Ovary (tissue), 9 donors: ENCODE measurements around the gene PLXNA3. TPM values are rescaled to one million over a fixed set of nuclear protein-coding genes. Genes with fewer than 3 reads are reported as not detected.

Source experiments
- DNase-seq, 5 donors: peaks; one replicate each; pipeline ENCODE4 v3.0.0-alpha.2; 2019 to 2020
- H3K27ac ChIP-seq, 2 donors: fragments of 200-600 bp; one replicate each; pipeline versions ENCODE4 v1.5.1 to v1.8.0; 2019 to 2022
- H3K27me3 ChIP-seq: fragments of 200-600 bp; one replicate; pipeline ENCODE4 v1.8.0; 2022
- H3K36me3 ChIP-seq: fragments of 200-600 bp; sonication (generic); one replicate; pipeline ENCODE4 v1.5.1; 2019
- H3K4me1 ChIP-seq: one replicate; pipeline ENCODE4 v1.8.1; 2013; ENCODE audit warnings: mild to moderate bottlenecking, moderate library complexity; ENCODE audit not compliant: insufficient read depth
- H3K4me3 ChIP-seq: fragments of 200-600 bp; sonication (generic); one replicate; pipeline ENCODE4 v1.5.1; 2017
- H3K9me3 ChIP-seq, 2 donors: fragments of 200-600 bp in 1 of 2; sonication (generic) in 1 of 2; one replicate each; pipeline versions ENCODE4 v1.5.1 to v1.8.1; 2013 to 2019; ENCODE audit warnings: mild to moderate bottlenecking in 1 of 2, moderate library complexity in 1 of 2
- EP300 ChIP-seq: sonication (generic); formaldehyde crosslinking; IDR thresholded peaks from one replicate; pipeline ENCODE4 v1.6.1; 2017; ENCODE audit warnings: antibody characterized with exemption
- POLR2A ChIP-seq: fragments of 450-650 bp; IDR thresholded peaks from one replicate; pipeline ENCODE4 v1.6.1; 2017; ENCODE audit warnings: antibody characterized with exemption, mild to moderate bottlenecking, moderate library complexity
- WGBS, 3 donors: extraction: QIAGEN DNeasy Blood & Tissue Kit in 1 of 3; methylation state at CpG; one replicate each; pipeline versions ENCODE4 v1.1.5 to v1.1.7; 2013 to 2017; 5-methylcytosine and 5-hydroxymethylcytosine counted together
- intact Hi-C, 4 donors: fragments of 100-400 bp; cut with DNase I; formaldehyde crosslinking; loops; one replicate each; pipeline versions ENCODE4 v1.11.0 to v1.15.1; 2022 to 2023
- polyA plus RNA-seq, 2 donors: library from polyadenylated mRNA; stranded (reverse); fragments of 200-250 nt in 1 of 2; fragments of 350-450 nt in 1 of 2; fragmentation: Illumina TruSeq in 1 of 2; extraction: RNeasy Lipid Tissue Mini Kit (QIAGEN cat#74804) in 1 of 2; gene quantifications; one replicate each; pipeline ENCODE4 v1.2.3, GENCODE V29; 2013 to 2014
- total RNA-seq, 7 donors: library from RNA; depleted of rRNA in 2 of 7; stranded (reverse); fragments of >200 nt in 2 of 7; fragmentation: NEBNext Ultra II Directional in 3 of 7; extraction: Animal tissue kit (Norgen Biotek cat#: 25700) in 3 of 7; gene quantifications; one replicate each; pipeline versions ENCODE4 v1.1.0 to v1.2.4, GENCODE V29; 2016 to 2023
- TF ChIP-seq, protein P1 (sequence below), 3 donors: fragments of 450-650 bp in 2 of 3; fragments of 200-600 bp in 1 of 3; IDR thresholded peaks; one replicate each; pipeline versions ENCODE4 v1.5.1 to v1.8.0; 2016 to 2022; ENCODE audit warnings: antibody characterized with exemption in 3 of 3, mild to moderate bottlenecking in 1 of 3
- donor health status: DM: no; HTN: no; CAD: no; lungs with moderate emphysema.
- donor health status: DM: no; HTN: no; CAD: no.
- donor health status: Bipolar disorder and iron deficiency.
- donor health status: DM: yes; HTN: yes; CAD: no.
- donor health status: DM: no; HTN: no; CAD: no.
- donor health status: DM: yes; HTN: yes; CAD: no.

PLXNA3 gene
- total and polyA plus RNA-seq, 9 donors = 9.5 to 118 (median 43.2) TPM

DNA sequence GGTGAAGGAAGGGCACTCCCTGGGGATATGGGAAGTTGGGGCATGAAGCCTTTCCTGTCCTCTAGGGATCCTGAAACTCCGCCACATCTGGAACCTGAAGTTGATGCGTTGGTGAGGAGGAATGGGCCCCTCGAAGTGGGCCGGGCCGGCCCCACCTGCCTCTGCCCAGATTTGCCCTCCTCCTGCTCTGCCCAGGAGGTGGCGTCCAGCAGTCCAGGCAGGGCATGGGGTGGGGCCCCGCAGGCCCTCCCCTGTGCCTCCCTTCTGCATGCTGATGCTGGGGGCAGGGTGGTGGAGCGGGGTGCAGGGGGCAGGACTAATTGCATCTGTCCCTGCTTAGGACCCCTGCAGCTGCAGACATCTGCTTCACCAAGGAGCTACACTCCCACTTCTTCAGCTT is 44.9 kb upstream of the PLXNA3 start:
- WGBS, 3 donors = 62 to 87% (median 81%) methylated on average over 8 of the region's 8 CpGs
- intact Hi-C loops = no loop called here

DNA sequence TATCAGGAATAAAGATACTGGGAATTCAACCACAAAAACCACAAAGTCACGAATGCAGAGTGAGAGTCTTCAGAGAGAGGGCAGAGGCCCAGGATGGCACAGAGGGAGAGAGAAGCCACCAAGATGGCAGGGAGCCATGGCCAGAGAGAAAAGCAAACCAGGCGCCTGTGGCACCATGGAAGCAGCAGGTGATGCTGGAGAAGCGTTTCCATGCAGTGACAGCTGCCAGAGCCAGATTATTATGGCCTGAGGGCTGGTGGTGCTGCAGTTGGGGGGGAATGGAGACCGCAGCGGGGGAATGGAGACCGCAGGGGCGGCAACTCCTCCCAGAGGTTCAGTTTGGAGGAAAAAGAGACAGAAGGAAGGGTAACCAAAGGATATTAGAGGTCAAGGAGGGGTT is 40.9 kb upstream of the PLXNA3 start:
- H3K27ac ChIP-seq = no peak overlapping the region
- no peak overlapping the region for H3K4me3 ChIP-seq
- TF ChIP-seq POLR2A (no peak), EP300 (no peak)
- TF ChIP-seq, protein P1, sequence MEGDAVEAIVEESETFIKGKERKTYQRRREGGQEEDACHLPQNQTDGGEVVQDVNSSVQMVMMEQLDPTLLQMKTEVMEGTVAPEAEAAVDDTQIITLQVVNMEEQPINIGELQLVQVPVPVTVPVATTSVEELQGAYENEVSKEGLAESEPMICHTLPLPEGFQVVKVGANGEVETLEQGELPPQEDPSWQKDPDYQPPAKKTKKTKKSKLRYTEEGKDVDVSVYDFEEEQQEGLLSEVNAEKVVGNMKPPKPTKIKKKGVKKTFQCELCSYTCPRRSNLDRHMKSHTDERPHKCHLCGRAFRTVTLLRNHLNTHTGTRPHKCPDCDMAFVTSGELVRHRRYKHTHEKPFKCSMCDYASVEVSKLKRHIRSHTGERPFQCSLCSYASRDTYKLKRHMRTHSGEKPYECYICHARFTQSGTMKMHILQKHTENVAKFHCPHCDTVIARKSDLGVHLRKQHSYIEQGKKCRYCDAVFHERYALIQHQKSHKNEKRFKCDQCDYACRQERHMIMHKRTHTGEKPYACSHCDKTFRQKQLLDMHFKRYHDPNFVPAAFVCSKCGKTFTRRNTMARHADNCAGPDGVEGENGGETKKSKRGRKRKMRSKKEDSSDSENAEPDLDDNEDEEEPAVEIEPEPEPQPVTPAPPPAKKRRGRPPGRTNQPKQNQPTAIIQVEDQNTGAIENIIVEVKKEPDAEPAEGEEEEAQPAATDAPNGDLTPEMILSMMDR (IDR thresholded peaks at IDR 0.05) = no peak
- intact Hi-C loops = no loop called here
- no peaks in the 10 kb centered on the region for H3K9me3 ChIP-seq
- H3K36me3 ChIP-seq = no peaks in the 10 kb centered on the region
- no peak for DNase-seq
- no peaks in the 10 kb centered on the region for H3K4me1 ChIP-seq
- no peaks in the 10 kb centered on the region for H3K27me3 ChIP-seq
- 66 to 71% (median 68%) methylated on average over 7 of the region's 7 CpGs for WGBS, 3 donors

More for the DNA sequence above, 44.9 kb upstream of the PLXNA3 start:
- no peaks in the 10 kb centered on the region for H3K27me3 ChIP-seq
- no peak for TF ChIP-seq POLR2A
- TF ChIP-seq EP300 = no peak
- TF ChIP-seq, protein P1 (IDR thresholded peaks at IDR 0.05) = no peak
- H3K27ac ChIP-seq = no peak overlapping the region
- H3K4me3 ChIP-seq = no peak overlapping the region
- DNase-seq = no peak
- H3K9me3 ChIP-seq = no peaks in the 10 kb centered on the region
- H3K36me3 ChIP-seq = no peaks in the 10 kb centered on the region
- no peaks in the 10 kb centered on the region for H3K4me1 ChIP-seq

DNA sequence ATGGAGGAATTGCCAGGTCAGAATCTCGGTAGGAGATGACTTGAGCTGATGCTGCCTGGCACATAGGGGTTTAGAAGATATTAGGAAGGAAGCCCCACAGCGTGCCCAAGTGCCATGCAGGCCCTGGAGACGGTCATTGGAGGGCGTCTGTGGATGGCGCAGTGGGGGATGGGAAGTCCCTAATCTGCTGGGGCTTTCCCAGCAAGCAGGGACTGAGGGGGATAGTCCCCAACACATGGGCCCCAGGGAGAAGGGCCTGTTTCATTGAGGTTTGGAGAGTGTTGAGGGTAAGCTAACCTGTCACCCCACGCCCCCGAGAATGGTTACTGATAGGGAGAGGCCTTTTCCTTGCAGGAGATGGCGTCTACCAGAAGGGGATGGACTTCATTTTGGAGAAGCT is 38.9 kb upstream of the PLXNA3 start:
- no peak overlapping the region for H3K27ac ChIP-seq

DNA sequence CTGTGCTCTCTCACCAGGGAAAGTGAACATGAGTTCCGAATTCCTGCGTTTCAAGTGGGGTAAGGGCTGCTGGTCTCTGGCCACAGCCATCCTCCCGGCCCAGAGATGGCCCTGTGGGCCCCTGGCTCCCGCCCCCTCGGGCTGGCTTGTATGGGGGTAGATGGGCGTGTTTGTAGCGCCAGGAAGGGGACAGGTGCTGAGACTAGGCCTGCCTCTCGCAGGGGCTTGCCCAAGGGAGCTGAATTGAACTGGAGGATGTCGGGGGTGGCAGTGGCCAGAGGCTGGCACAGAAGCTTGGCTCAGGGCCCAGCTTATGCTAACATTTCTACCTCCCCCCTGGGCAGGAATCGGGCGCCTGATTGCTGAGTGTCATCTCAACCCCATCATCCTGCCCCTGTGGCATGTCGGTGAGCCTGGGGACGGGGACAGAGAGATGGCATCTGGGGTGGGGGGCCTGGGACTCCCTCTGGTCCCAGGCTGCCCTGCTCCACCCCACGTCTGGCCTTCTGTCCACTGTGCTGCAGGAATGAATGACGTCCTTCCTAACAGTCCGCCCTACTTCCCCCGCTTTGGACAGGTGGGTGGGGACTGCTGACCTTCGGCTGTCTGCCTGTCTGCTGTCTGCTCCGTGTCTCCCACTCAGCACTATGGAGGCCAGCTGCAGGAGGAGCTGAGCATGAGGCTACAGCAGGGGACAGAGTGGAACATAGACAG is 38.2 kb upstream of the PLXNA3 start:
- Histone ChIP-seq H3K27ac (no peak overlapping the region), H3K27me3 (no peaks in the 10 kb centered on the region), H3K4me1 (no peaks in the 10 kb centered on the region), H3K4me3 (no peak overlapping the region), H3K36me3 (no peaks in the 10 kb centered on the region), H3K9me3 (no peaks in the 10 kb centered on the region)
- 67 to 70% (median 70%) methylated on average over 19 of the region's 19 CpGs for WGBS, 3 donors
- intact Hi-C loops = no loop called here
- no peak for DNase-seq
- TF ChIP-seq, protein P1 (IDR thresholded peaks at IDR 0.05) = no peak
- no peak for TF ChIP-seq POLR2A
- no peak for TF ChIP-seq EP300

More for the DNA sequence above, 38.9 kb upstream of the PLXNA3 start:
- 80 to 90% (median 80%) methylated on average over 8 of the region's 8 CpGs for WGBS, 3 donors
- TF ChIP-seq, protein P1 (IDR thresholded peaks at IDR 0.05) = no peak
- TF ChIP-seq POLR2A (no peak), EP300 (no peak)
- Histone ChIP-seq H3K9me3 (no peaks in the 10 kb centered on the region), H3K27me3 (no peaks in the 10 kb centered on the region), H3K4me1 (no peaks in the 10 kb centered on the region), H3K4me3 (no peak overlapping the region), H3K36me3 (no peaks in the 10 kb centered on the region)
- intact Hi-C loops = no loop called here
- DNase-seq = no peak
